GM21447 (cell line): ENCODE data around the gene PCED1B.
"Not testable (repeated sequence)": the region's sequence is repeated elsewhere in the genome, so short reads cannot be mapped to it uniquely, and the experiment has no call there.

ENCODE experiments used
- ATAC-seq: cut with Tn5 transposase; IDR thresholded peaks from one replicate; pipeline ENCODE4 v1.9.1; 2021; ENCODE audit not compliant: unreplicated experiment

Gene PCED1B

GRCh38 chr12:47270782-47271664 lies 191.6 kb downstream of the PCED1B start:
- ATAC-seq: no peak

- ATAC-seq: no peak
These were observed 192.4 kb downstream of the PCED1B start for GRCh38 chr12:47271800-47272239.

- ATAC-seq: no peak
These were observed 193.2 kb downstream of the PCED1B start for GRCh38 chr12:47272412-47273190.

- no peak for ATAC-seq
These were observed 193.8 kb downstream of the PCED1B start for GRCh38 chr12:47273191-47273626.

GRCh38 chr12:47274760-47275159 lies 195.3 kb downstream of the PCED1B start:
- ATAC-seq: no peak

GRCh38 chr12:47276253-47276620 lies 196.8 kb downstream of the PCED1B start:
- no peak for ATAC-seq

- peak; percentile 96 for ATAC-seq
These were observed 197.3 kb downstream of the PCED1B start for GRCh38 chr12:47276621-47277309.

- no peak for ATAC-seq
These were observed 198.6 kb downstream of the PCED1B start for GRCh38 chr12:47277972-47278448.

- ATAC-seq: not testable (repeated sequence)
These were observed 200.3 kb downstream of the PCED1B start for GRCh38 chr12:47279758-47280157.

- no peak for ATAC-seq
These were observed 201.3 kb downstream of the PCED1B start for GRCh38 chr12:47280543-47281300.

- ATAC-seq: no peak
These were observed 202.3 kb downstream of the PCED1B start for GRCh38 chr12:47281667-47282171.

- no peak for ATAC-seq
These were observed 202.8 kb downstream of the PCED1B start for GRCh38 chr12:47282206-47282605.
